Mononuclear cell (primary cell): ENCODE data around the gene LDAH. TPM values are rescaled to one million over a fixed set of nuclear protein-coding genes. Genes with fewer than 3 reads are reported as not detected.

Source experiments
- H3K27me3 ChIP-seq: 2 replicates; pipeline ENCODE4 v1.6.0; 2011; ENCODE audit warnings: low read length, control low read depth; ENCODE audit not compliant: insufficient read depth
- H3K4me1 ChIP-seq: 2 replicates; pipeline ENCODE4 v1.5.1; 2011; ENCODE audit warnings: mild to moderate bottlenecking, low read length, control low read depth; ENCODE audit not compliant: insufficient read depth
- H3K4me3 ChIP-seq: 2 replicates; pipeline ENCODE4 v1.5.1; 2011; ENCODE audit warnings: mild to moderate bottlenecking, low read length, moderate library complexity
- H3K9me3 ChIP-seq: 2 replicates; pipeline ENCODE4 v1.5.1; 2011; ENCODE audit warnings: low read depth, mild to moderate bottlenecking, control low read depth, low read length
- total RNA-seq: library from RNA; depleted of rRNA; stranded (reverse); fragments of >200 nt; gene quantifications from one replicate; pipeline ENCODE4 v1.2.3, GENCODE V29; 2012

LDAH gene
- total RNA-seq, 1 donor, result 5.2 TPM

DNA sequence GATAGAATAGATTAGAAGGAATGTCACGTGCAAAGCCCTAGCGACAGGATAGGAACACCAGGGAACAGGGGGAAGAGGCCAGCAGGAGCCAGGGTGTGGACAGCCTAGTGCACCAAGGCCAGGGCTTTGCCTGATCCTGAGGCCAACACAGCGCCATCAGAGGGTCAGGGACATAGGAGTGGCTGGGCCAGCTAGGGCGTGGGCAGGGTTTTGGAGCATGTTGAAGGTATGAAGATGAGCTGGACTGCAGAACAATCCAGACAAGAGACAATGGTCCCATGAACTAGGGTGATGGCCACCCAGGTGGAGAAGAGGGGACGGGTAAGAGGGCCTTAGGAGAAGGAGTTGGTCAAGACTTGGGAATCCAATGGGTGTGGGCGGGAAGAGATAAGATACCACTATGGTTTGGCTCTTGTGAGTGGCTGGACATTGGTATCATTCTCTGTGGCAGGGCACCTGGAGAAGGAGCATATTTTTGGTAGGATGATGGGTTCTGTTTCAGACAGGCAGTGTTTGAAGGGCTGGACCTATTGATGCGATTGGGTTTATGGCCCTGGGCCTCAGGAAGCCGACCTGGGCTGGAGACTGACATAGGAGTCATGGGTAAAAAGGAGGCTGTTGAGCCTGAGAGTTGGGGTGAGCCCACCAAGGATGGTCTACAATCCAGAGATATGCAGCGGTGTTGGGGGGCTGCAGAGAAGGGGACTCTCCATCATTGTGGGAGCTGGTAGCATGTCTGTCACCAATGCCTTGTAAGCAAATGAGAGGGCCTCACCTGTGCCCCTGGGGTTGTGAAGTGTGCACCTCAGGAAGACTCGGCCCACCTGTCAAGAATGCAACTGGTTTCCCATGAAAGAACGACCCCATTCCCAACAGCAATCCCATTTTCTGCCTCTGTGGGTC lies 170.0 kb downstream of the LDAH start:
- Histone ChIP-seq H3K4me3 (no peak overlapping the region), H3K9me3 (no peaks in the 10 kb centered on the region), H3K4me1 (peaks cover 42% of the 10 kb centered on the region), H3K27me3 (no peaks in the 10 kb centered on the region)

DNA sequence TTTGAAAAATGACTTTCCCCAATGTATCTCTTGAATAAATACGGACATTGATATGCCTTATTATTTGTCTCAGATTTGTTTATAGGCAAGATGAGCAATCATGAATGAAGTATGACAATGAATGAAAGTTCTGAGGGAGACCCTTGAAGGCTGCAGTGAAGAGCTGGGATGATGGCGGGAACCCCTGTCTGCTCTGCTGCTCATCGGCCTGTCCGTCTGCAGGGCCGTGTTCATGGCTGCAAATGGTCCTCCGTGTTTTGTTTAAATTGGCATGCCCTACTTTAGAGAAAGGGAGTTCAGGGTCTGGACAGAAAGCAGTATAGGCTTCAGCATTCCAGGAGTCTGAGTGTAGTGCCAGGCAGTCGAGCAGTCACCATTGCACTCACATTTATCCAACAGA lies 170.8 kb downstream of the LDAH start:
- Histone ChIP-seq H3K9me3 (no peaks in the 10 kb centered on the region), H3K27me3 (no peaks in the 10 kb centered on the region), H3K4me3 (no peak overlapping the region), H3K4me1 (peaks cover 45% of the 10 kb centered on the region)

- H3K4me1 ChIP-seq, result peaks cover 45% of the 10 kb centered on the region
- no peaks in the 10 kb centered on the region for H3K27me3 ChIP-seq
- no peak overlapping the region for H3K4me3 ChIP-seq
- H3K9me3 ChIP-seq, result no peaks in the 10 kb centered on the region
Observed at GRCh38 chr2:20651731-20652099, 171.2 kb downstream of the LDAH start.

DNA sequence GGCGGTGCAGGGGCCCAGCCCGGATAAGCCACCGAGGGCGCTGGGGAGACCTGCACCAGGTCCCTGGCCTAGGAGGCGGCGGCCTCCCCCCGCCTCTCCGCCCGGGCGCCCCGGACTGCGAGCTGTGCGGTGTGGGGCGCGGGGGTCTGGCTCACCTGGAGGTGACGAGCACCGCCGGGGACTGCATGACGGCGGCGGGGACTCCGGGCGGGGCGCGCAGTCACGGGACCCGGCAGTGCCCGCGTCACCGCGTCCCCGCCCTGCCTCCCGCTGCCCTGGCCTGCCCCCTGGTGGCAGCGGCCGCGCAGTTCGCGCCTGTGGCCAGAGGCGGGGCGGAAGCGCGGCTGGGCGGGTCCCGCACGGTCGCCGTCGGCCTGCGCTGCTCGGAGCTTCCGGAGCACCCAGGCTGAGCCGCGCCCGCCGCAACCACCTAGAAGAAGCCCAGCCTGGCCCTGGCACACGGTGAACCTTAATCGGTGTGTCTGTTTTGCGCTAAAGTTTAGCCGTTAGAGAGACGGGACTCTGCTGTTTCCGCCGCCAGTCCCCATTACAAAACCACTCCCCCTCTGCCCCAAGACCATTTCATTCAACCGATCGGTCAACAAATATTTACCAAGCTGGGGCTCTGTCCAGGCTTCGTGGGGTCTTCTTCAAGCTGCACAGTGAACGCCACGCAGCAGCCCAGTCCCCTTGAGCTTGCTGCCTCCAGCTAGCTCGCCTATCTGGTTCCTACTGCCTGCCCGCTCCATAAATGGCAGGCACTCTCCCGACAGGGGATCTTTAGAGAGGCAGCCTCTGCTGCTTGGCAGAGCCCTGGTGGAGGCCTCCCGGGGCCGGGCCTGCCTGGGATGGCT lies 171.8 kb downstream of the LDAH start, which contains the start of gene HS1BP3:
HS1BP3 (minus strand) TSS at position 222 of the 854 bp plus-strand sequence; CDS start at position 187, 35 bp downstream.
- Histone ChIP-seq H3K27me3 (no peaks in the 10 kb centered on the region), H3K9me3 (no peaks in the 10 kb centered on the region), H3K4me1 (peaks cover 45% of the 10 kb centered on the region), H3K4me3 (peak within 1 kb of the TSS; percentile 82)

DNA sequence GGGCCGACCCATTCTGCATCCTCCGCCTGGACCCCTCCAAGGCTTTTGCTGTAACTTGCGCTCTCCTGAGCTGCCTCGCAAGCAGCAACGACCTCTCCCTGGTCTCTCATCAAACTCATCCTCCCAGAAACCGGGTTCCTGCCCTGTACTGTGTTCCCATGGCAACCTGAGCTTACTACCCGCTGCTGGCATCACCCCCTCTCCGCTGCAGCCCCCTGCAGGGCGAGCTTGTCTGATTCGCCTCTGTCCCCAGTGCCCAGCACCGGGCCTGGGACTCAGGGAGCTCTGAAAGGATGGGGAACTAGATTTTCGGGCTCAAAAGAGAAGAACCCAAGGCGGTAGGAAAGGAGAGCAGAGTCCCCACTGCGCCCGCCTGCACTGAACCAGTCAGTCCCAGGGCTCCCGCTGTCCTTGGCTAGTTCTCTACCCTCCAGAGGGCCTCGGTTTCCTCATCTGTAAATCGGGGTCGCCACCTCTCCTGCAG lies 172.5 kb downstream of the LDAH start:
- Histone ChIP-seq H3K27me3 (no peaks in the 10 kb centered on the region), H3K9me3 (no peaks in the 10 kb centered on the region), H3K4me1 (peaks cover 45% of the 10 kb centered on the region), H3K4me3 (peak overlapping the region; percentile 82)

- H3K4me1 ChIP-seq, result peaks cover 45% of the 10 kb centered on the region
- peak overlapping the region; percentile 82 for H3K4me3 ChIP-seq
- H3K9me3 ChIP-seq, result no peaks in the 10 kb centered on the region
- no peaks in the 10 kb centered on the region for H3K27me3 ChIP-seq
Observed at GRCh38 chr2:20649976-20650375, 172.9 kb downstream of the LDAH start.

DNA sequence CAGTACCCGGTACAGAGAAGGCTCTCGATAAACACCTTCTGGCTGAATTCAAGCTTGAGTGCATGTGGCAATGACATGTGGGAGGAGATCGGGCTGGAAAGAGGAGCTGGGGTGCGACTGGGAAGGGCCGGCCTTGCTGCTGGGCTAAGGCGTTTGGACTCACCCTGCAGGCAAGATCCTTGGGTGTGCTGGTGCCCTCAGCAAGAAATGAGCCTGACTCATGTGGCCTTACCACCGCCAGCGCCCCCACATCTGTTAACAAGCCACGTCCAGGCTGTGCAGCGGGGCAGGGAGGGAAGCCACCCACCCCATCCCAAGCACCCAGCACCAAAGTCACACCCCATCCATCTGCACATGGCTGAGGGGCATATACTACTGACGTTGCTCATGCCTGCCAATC lies 173.3 kb downstream of the LDAH start:
- Histone ChIP-seq H3K4me3 (no peak overlapping the region), H3K4me1 (peaks cover 45% of the 10 kb centered on the region), H3K27me3 (no peaks in the 10 kb centered on the region), H3K9me3 (no peaks in the 10 kb centered on the region)

- Histone ChIP-seq H3K9me3 (no peaks in the 10 kb centered on the region), H3K4me3 (no peak overlapping the region), H3K4me1 (peaks cover 37% of the 10 kb centered on the region), H3K27me3 (no peaks in the 10 kb centered on the region)
Observed at GRCh38 chr2:20648831-20649230, 174.1 kb downstream of the LDAH start.

DNA sequence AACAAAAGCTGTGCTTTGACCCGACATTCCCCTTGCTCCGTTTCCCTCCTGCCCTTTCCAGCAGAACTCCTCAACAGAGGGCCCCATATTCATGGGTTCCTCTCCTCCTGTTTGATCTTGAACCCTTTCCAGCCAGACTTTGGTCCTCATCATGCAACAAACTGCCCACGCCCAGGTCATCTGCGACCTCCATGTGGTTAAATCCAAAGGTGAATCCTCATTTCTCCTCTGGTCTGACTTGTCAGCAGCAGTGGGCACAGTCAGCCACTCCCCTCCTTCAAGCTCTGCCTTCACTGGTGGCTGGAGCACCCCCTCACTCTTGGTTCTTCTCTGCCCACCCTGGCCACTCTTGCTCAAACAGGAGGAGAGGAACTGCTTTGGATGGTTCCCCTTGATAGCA lies 174.7 kb downstream of the LDAH start:
- peaks cover 35% of the 10 kb centered on the region for H3K4me1 ChIP-seq
- H3K9me3 ChIP-seq, result no peaks in the 10 kb centered on the region
- H3K27me3 ChIP-seq, result no peaks in the 10 kb centered on the region
- H3K4me3 ChIP-seq, result no peak overlapping the region

GRCh38 chr2:20647738-20648137 lies 175.2 kb downstream of the LDAH start:
- Histone ChIP-seq H3K9me3 (no peaks in the 10 kb centered on the region), H3K4me3 (no peak overlapping the region), H3K27me3 (no peaks in the 10 kb centered on the region), H3K4me1 (peaks cover 35% of the 10 kb centered on the region)

DNA sequence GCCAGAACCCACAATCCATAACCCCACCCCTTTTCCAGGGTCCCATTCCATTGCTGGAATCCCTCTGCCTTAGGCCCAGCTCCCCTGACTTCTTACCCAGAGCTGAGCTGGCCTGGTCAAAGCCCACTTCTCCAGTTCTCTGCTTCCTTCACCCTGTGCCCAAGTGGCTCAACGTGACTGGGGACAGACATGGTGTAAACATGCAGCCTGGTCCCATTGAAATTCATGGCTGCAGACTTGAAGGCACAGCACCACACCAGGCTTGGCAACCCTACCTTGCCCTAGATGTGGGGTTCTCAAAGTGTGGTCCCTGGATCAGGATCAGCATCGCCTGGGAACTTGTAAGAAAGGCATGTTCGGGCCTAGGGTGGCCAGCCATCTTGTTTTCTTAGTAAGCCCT lies 175.7 kb downstream of the LDAH start:
- Histone ChIP-seq H3K27me3 (no peaks in the 10 kb centered on the region), H3K4me1 (peaks cover 38% of the 10 kb centered on the region), H3K4me3 (no peak overlapping the region), H3K9me3 (no peaks in the 10 kb centered on the region)

DNA sequence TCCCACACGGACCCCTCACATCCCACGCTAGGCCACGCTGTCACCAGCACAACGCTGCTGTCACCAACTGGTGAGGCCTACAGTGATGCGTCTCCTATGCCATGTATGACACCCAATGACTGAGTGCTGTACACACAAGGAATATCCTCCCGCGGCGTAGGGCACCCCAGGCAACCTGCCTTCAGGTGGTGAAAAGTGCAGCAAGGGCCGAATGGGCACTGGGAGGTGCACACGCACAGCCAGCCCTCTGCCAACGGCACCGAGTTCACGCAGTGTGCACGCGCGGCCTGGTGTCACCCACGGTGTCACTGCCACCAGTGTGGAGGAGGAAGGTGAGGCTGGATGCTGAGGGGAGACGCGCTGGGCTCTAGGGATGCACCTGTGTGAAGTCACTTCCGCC lies 176.5 kb downstream of the LDAH start:
- no peaks in the 10 kb centered on the region for H3K9me3 ChIP-seq
- H3K27me3 ChIP-seq, result no peaks in the 10 kb centered on the region
- H3K4me3 ChIP-seq, result no peak overlapping the region
- H3K4me1 ChIP-seq, result peaks cover 35% of the 10 kb centered on the region

GRCh38 chr2:20645761-20646160 lies 177.1 kb downstream of the LDAH start:
- Histone ChIP-seq H3K4me1 (peaks cover 32% of the 10 kb centered on the region), H3K27me3 (no peaks in the 10 kb centered on the region), H3K9me3 (no peaks in the 10 kb centered on the region), H3K4me3 (no peak overlapping the region)

DNA sequence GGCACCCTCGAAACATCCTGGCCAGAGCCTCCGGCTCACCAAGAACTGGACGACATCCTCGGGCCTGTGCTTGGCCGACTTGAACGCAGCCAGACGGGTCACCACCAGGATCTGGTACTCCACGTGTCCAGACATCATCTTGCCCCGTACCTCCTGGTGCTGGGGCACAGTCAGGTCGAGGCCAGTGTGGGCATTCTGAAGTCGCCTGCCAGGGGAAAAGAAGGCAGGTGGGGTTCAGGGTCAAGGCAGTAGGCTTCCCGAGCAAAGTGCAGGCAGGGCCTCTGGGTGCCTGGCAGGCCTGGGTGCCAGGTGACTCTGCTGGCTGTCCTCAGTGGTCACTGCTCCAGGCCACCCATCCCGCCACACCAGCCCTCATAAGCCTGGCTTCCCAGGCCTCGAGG lies 177.6 kb downstream of the LDAH start:
- peaks cover 31% of the 10 kb centered on the region for H3K4me1 ChIP-seq
- no peaks in the 10 kb centered on the region for H3K27me3 ChIP-seq
- no peak overlapping the region for H3K4me3 ChIP-seq
- no peaks in the 10 kb centered on the region for H3K9me3 ChIP-seq

- Histone ChIP-seq H3K4me1 (peaks cover 16% of the 10 kb centered on the region), H3K27me3 (no peaks in the 10 kb centered on the region), H3K4me3 (no peak overlapping the region), H3K9me3 (no peaks in the 10 kb centered on the region)
Observed at GRCh38 chr2:20643826-20644225, 179.1 kb downstream of the LDAH start.
